ENCODE data around the gene SYT14.

The SYT14 gene

GRCh38 chr1:210213335-210213734, 275.3 kb downstream of the SYT14 start:
- Histone ChIP-seq H3K27ac (replicated peaks) (no peak overlapping the region), H3K27me3 (ENCODE audit: insufficient read depth, poor library complexity, severe bottlenecking) (peaks cover 2% of the 10 kb centered on the region), H3K4me3 (replicated peaks; ENCODE audit: insufficient read depth, low read length) (no peak overlapping the region)
- DNase-seq (ENCODE audit: low read depth in 1 of 2, low spot score in 1 of 2) = no peak
- TF ChIP-seq CTCF (IDR thresholded peaks at IDR 0.05; ENCODE audit: insufficient read depth, low read length) = no peak
- no peak for TF ChIP-seq SPI1 (IDR thresholded peaks at IDR 0.05; ENCODE audit: borderline replicate concordance, low read depth)
- TF ChIP-seq POLR2AphosphoS5 (IDR thresholded peaks at IDR 0.05; ENCODE audit: low read depth) = no peak
- TF ChIP-seq, protein P1, sequence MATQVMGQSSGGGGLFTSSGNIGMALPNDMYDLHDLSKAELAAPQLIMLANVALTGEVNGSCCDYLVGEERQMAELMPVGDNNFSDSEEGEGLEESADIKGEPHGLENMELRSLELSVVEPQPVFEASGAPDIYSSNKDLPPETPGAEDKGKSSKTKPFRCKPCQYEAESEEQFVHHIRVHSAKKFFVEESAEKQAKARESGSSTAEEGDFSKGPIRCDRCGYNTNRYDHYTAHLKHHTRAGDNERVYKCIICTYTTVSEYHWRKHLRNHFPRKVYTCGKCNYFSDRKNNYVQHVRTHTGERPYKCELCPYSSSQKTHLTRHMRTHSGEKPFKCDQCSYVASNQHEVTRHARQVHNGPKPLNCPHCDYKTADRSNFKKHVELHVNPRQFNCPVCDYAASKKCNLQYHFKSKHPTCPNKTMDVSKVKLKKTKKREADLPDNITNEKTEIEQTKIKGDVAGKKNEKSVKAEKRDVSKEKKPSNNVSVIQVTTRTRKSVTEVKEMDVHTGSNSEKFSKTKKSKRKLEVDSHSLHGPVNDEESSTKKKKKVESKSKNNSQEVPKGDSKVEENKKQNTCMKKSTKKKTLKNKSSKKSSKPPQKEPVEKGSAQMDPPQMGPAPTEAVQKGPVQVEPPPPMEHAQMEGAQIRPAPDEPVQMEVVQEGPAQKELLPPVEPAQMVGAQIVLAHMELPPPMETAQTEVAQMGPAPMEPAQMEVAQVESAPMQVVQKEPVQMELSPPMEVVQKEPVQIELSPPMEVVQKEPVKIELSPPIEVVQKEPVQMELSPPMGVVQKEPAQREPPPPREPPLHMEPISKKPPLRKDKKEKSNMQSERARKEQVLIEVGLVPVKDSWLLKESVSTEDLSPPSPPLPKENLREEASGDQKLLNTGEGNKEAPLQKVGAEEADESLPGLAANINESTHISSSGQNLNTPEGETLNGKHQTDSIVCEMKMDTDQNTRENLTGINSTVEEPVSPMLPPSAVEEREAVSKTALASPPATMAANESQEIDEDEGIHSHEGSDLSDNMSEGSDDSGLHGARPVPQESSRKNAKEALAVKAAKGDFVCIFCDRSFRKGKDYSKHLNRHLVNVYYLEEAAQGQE (IDR thresholded peaks at IDR 0.05; ENCODE audit: insufficient replicate concordance, low read depth) = no peak
- no peak for TF ChIP-seq GABPA (IDR thresholded peaks at IDR 0.05; ENCODE audit: low read depth)

DNA sequence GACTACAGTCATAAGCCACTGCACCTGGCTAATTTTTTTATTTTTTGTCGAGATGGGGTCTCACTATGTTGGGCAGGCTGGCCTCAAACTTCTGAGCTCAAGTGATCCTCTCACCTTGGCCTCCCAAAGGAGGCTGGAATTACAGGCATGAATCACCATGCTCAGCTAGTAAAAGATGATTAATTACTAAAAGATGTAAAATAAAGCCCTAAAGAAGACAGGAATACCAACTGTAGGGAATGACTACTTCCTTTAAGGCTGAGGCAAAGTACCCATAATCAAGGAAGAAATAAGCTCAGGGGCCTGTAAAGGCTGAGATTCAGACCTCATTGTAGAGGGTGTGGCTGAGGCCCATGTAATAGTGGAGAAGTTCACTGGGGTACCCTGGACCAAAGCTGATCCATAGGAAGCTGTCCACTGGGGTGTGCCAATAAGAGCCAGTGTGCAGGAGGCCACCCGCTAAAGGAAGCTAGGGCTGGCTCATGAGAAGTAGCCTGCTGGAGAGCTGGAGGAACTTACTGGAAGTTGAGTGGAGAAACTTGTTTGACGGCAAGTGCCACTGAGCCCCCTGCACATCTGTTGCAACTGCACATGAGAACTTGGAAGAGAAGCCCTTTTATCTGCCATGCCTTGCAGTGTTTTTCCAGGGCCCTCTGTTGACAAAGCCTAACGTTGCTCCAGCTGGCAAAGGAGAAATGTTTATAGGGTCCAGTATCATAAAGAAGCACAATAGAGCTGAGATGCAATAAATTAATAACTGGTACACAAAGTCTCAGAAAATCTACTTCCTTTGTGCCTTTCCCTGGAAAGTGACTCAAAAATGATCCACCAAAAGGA, 276.8 kb downstream of the SYT14 start:
- no peak overlapping the region for H3K27ac ChIP-seq (replicated peaks)
- H3K27me3 ChIP-seq (ENCODE audit: insufficient read depth, poor library complexity, severe bottlenecking) = peaks cover 2% of the 10 kb centered on the region
- TF ChIP-seq POLR2AphosphoS5 (IDR thresholded peaks at IDR 0.05; ENCODE audit: low read depth) (no peak), CTCF (IDR thresholded peaks at IDR 0.05; ENCODE audit: insufficient read depth, low read length) (no peak), GABPA (IDR thresholded peaks at IDR 0.05; ENCODE audit: low read depth) (no peak), SPI1 (IDR thresholded peaks at IDR 0.05; ENCODE audit: borderline replicate concordance, low read depth) (no peak)
- TF ChIP-seq, protein P1 (IDR thresholded peaks at IDR 0.05; ENCODE audit: insufficient replicate concordance, low read depth) = no peak
- DNase-seq (ENCODE audit: low read depth in 1 of 2, low spot score in 1 of 2) = no peak
- H3K4me3 ChIP-seq (replicated peaks; ENCODE audit: insufficient read depth, low read length) = no peak overlapping the region

DNA sequence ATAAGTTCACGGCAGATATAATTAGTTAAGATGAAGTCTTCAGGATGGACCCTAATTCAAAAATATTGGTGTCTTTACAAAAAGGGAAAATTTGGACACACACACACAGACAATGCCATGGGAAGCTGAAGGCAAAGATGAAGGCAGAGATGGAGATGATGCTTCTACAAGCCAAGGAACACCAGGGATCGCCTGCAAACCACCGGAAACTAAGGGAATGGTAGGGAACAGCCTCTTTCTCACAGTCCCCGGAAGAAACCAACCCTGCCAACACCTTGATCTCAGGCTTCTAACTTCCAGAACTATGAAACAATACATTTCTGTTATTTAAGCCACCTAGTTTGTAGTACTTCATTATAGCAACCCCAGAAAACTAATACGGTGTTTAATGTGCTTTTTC, 279.5 kb downstream of the SYT14 start:
- H3K4me3 ChIP-seq (replicated peaks; ENCODE audit: insufficient read depth, low read length) = no peak overlapping the region

More for the DNA sequence above, 279.5 kb downstream of the SYT14 start:
- no peak for DNase-seq (ENCODE audit: low read depth in 1 of 2, low spot score in 1 of 2)
- TF ChIP-seq GABPA (IDR thresholded peaks at IDR 0.05; ENCODE audit: low read depth) (no peak), POLR2AphosphoS5 (IDR thresholded peaks at IDR 0.05; ENCODE audit: low read depth) (no peak), SPI1 (IDR thresholded peaks at IDR 0.05; ENCODE audit: borderline replicate concordance, low read depth) (no peak), CTCF (IDR thresholded peaks at IDR 0.05; ENCODE audit: insufficient read depth, low read length) (no peak)
- TF ChIP-seq, protein P1 (IDR thresholded peaks at IDR 0.05; ENCODE audit: insufficient replicate concordance, low read depth) = no peak
- no peak overlapping the region for H3K27ac ChIP-seq (replicated peaks)
- peaks cover 3% of the 10 kb centered on the region for H3K27me3 ChIP-seq (ENCODE audit: insufficient read depth, poor library complexity, severe bottlenecking)

Measured in HL-60 (cell line).